ENCODE data around the gene ELOB. TPM values are rescaled to one million over a fixed set of nuclear protein-coding genes. Genes with fewer than 3 reads are reported as not detected.

ELOB gene
- total and polyA plus RNA-seq, 2 of the 13 experiments (the other 11 are each of a cell fraction or from before 2014, with no cell fraction given), result 208 to 225 TPM

GRCh38 chr16:2752035-2752849 lies 24.8 kb downstream of the ELOB start, which contains the start of gene SRRM2 (continued):
- TF ChIP-seq ZNF333 (CRISPR knock-in tag; IDR thresholded peaks at IDR 0.05; ENCODE audit: borderline replicate concordance) (0 out of 2 replicates have a peak, but pooled peaks have one; percentile 66), TMF1 (CRISPR knock-in tag; IDR thresholded peaks at IDR 0.05; ENCODE audit: low read depth) (peak; percentile 90; the same call in 1 of the 2 replicates), USF2 (IDR thresholded peaks at IDR 0.05; ENCODE audit: low read depth, low read length) (no peak), USF2 (CRISPR knock-in tag; IDR thresholded peaks at IDR 0.05; ENCODE audit: borderline replicate concordance) (0 out of 2 replicates have a peak, but pooled peaks have one; percentile 45), SMAD1 (CRISPR knock-in tag; IDR thresholded peaks at IDR 0.05; ENCODE audit: borderline replicate concordance, low read depth) (0 out of 2 replicates have a peak, but pooled peaks have one; percentile 34), NCOA1 (CRISPR knock-in tag; IDR thresholded peaks at IDR 0.05) (peak; percentile 85; the same call in 1 of the 2 replicates), ZNF274 (CRISPR knock-in tag; IDR thresholded peaks at IDR 0.05) (0 out of 2 replicates have a peak, but pooled peaks have one; percentile 30), ZNF354B (CRISPR knock-in tag; IDR thresholded peaks at IDR 0.05) (peak; percentile 74; the same call in 1 of the 2 replicates), ZNF768 (CRISPR knock-in tag; IDR thresholded peaks at IDR 0.05) (peak; percentile 41), ZKSCAN5 (CRISPR knock-in tag; IDR thresholded peaks at IDR 0.05) (no peak), POLR2A (IDR thresholded peaks at IDR 0.05; ENCODE audit: insufficient read depth in 1 of 2, low read depth in 2 of 2, low read length in 2 of 2) (peak; percentile 83 to 91), HES4 (CRISPR knock-in tag; IDR thresholded peaks at IDR 0.05; ENCODE audit: borderline replicate concordance) (peak; percentile 0; the same call in 1 of the 2 replicates), RARA (CRISPR knock-in tag; IDR thresholded peaks at IDR 0.05) (no peak), RFXAP (CRISPR knock-in tag; IDR thresholded peaks at IDR 0.05; ENCODE audit: borderline replicate concordance) (0 out of 2 replicates have a peak, but pooled peaks have one; percentile 58), TRIM24 (CRISPR knock-in tag; IDR thresholded peaks at IDR 0.05) (no peak), ZNF782 (CRISPR knock-in tag; IDR thresholded peaks at IDR 0.05; ENCODE audit: borderline replicate concordance) (peak; percentile 96; the same call in 1 of the 2 replicates), POLR2AphosphoS2 (IDR thresholded peaks at IDR 0.05; ENCODE audit: low read depth, low read length) (peak; percentile 70; the same call in 1 of the 2 replicates), JDP2 (CRISPR knock-in tag; IDR thresholded peaks at IDR 0.05; ENCODE audit: borderline replicate concordance) (no peak; the same call in 1 of the 2 replicates), SOX5 (CRISPR knock-in tag; IDR thresholded peaks at IDR 0.05; ENCODE audit: borderline replicate concordance) (peak; percentile 27), ETV6 (CRISPR knock-in tag; conservative IDR thresholded peaks at IDR 0.05) (no peak)
- TF ChIP-seq, protein P1, sequence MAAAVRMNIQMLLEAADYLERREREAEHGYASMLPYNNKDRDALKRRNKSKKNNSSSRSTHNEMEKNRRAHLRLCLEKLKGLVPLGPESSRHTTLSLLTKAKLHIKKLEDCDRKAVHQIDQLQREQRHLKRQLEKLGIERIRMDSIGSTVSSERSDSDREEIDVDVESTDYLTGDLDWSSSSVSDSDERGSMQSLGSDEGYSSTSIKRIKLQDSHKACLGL (CRISPR knock-in tag; IDR thresholded peaks at IDR 0.05), result peak; percentile 79
- TF ChIP-seq, protein P2, sequence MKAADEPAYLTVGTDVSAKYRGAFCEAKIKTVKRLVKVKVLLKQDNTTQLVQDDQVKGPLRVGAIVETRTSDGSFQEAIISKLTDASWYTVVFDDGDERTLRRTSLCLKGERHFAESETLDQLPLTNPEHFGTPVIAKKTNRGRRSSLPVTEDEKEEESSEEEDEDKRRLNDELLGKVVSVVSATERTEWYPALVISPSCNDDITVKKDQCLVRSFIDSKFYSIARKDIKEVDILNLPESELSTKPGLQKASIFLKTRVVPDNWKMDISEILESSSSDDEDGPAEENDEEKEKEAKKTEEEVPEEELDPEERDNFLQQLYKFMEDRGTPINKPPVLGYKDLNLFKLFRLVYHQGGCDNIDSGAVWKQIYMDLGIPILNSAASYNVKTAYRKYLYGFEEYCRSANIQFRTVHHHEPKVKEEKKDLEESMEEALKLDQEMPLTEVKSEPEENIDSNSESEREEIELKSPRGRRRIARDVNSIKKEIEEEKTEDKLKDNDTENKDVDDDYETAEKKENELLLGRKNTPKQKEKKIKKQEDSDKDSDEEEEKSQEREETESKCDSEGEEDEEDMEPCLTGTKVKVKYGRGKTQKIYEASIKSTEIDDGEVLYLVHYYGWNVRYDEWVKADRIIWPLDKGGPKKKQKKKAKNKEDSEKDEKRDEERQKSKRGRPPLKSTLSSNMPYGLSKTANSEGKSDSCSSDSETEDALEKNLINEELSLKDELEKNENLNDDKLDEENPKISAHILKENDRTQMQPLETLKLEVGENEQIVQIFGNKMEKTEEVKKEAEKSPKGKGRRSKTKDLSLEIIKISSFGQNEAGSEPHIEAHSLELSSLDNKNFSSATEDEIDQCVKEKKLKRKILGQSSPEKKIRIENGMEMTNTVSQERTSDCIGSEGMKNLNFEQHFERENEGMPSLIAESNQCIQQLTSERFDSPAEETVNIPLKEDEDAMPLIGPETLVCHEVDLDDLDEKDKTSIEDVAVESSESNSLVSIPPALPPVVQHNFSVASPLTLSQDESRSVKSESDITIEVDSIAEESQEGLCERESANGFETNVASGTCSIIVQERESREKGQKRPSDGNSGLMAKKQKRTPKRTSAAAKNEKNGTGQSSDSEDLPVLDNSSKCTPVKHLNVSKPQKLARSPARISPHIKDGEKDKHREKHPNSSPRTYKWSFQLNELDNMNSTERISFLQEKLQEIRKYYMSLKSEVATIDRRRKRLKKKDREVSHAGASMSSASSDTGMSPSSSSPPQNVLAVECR (CRISPR knock-in tag; IDR thresholded peaks at IDR 0.05; ENCODE audit: borderline replicate concordance), result peak; percentile 75

Measured in HepG2 (cell line).